Thymus (tissue), 11 donors: ENCODE data around the gene CHST3. TPM values are rescaled to one million over a fixed set of nuclear protein-coding genes. Genes with fewer than 3 reads are reported as not detected.

Source experiments
- DNase-seq, 9 donors: peaks; one replicate each; pipeline ENCODE4 v3.0.0-alpha.2; 2013; ENCODE audit warnings: low spot score in 9 of 9, low read depth in 6 of 9, missing footprints in 1 of 9
- H3K27ac ChIP-seq, 2 donors: one replicate each; pipeline ENCODE4 v1.5.1; 2013; ENCODE audit warnings: control low read depth in 1 of 2, low read depth in 1 of 2, low read length in 1 of 2, mild to moderate bottlenecking in 1 of 2, moderate library complexity in 1 of 2
- H3K27me3 ChIP-seq, 2 donors: one replicate each; pipeline ENCODE4 v1.5.1; 2013; ENCODE audit warnings: low read length in 1 of 2; ENCODE audit not compliant: control insufficient read depth in 2 of 2, insufficient read depth in 1 of 2
- H3K36me3 ChIP-seq, 2 donors: one replicate each; pipeline ENCODE4 v1.5.1; 2013; ENCODE audit warnings: low read length in 1 of 2, mild to moderate bottlenecking in 1 of 2, moderate library complexity in 1 of 2; ENCODE audit not compliant: control insufficient read depth in 2 of 2, insufficient read depth in 2 of 2
- H3K4me1 ChIP-seq, 2 donors: one replicate each; pipeline ENCODE4 v1.5.1; 2013; ENCODE audit warnings: low read length in 2 of 2; ENCODE audit not compliant: control insufficient read depth in 2 of 2, insufficient read depth in 2 of 2
- H3K4me3 ChIP-seq, 2 donors: one replicate each; pipeline ENCODE4 v1.5.1; 2013; ENCODE audit warnings: low read length in 2 of 2, control low read depth in 1 of 2, mild to moderate bottlenecking in 1 of 2
- H3K9me3 ChIP-seq, 2 donors: one replicate each; pipeline ENCODE4 v1.5.1; 2013; ENCODE audit warnings: low read length in 1 of 2, mild to moderate bottlenecking in 1 of 2; ENCODE audit not compliant: control insufficient read depth in 2 of 2, insufficient read depth in 1 of 2
- WGBS: extraction: QIAGEN DNeasy Blood & Tissue Kit; methylation state at CpG from one replicate; pipeline ENCODE4 v1.1.7; 2013; 5-methylcytosine and 5-hydroxymethylcytosine counted together
- polyA plus RNA-seq: library from polyadenylated mRNA; stranded (reverse); fragments of 200-250 nt; gene quantifications from one replicate; pipeline ENCODE4 v1.2.3, GENCODE V29; 2013
- total RNA-seq: library from RNA; stranded (reverse); fragments of 120-200 nt; gene quantifications from one replicate; pipeline ENCODE4 v1.2.4, GENCODE V29; 2013
- donor health status: healthy.

CHST3 gene
- total and polyA plus RNA-seq, 2 donors = 2.5 to 5.9 TPM

- H3K27ac ChIP-seq = no peak overlapping the region
- 95% methylated on average over 4 of the region's 4 CpGs for WGBS
- H3K4me1 ChIP-seq = peaks cover 2 to 7% of the 10 kb centered on the region in 2 donors
- no peak for DNase-seq
- no peaks in the 10 kb centered on the region for H3K36me3 ChIP-seq
- H3K9me3 ChIP-seq = peaks cover 0 to 10% of the 10 kb centered on the region in 2 donors
- no peaks in the 10 kb centered on the region for H3K27me3 ChIP-seq
- no peak overlapping the region for H3K4me3 ChIP-seq
Observed at GRCh38 chr10:71927159-71927558, 37.0 kb upstream of the CHST3 start.

DNA sequence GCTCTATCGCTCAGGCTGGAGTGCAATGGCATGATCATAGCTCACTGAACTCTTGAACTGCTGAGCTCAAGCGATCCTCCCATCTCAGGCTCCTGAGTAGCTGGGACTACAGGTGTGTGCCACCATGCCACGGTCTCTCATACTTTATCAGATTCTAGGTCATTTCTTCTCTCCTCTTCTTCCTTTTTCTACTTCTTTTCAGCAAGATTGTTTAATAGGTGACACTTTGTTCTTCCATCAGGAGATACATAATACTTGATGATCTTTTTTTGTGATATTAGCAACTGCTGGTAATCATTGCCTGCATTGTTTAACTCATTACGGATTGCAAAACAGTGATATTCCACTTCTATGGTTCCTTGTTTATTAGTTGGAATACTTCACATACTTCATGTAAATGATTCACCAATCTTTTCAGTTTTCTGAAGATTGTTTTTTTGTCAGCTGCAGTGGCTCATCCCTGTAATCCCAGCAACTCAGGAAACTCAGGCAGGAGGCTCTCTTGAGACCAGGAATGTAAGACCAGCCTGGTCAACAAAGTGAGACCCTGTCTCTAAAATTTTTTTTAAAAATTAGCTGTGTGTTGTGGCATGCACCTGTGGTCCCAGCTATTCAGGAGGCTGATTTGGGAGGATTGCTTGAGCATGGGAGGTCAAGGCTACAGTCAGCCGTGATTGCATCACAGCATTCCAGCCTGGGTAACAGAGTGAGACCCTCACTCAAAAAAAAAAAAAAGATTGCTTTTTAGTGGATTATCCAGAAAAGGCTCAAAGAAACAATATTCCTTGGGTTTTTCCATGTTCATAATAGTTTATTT lies 36.2 kb upstream of the CHST3 start:
- Histone ChIP-seq H3K27me3 (no peaks in the 10 kb centered on the region), H3K9me3 (peaks cover 0 to 15% of the 10 kb centered on the region in 2 donors), H3K4me1 (peaks cover 3 to 8% of the 10 kb centered on the region in 2 donors), H3K4me3 (no peak overlapping the region), H3K27ac (no peak overlapping the region), H3K36me3 (no peaks in the 10 kb centered on the region)
- no peak for DNase-seq
- 86% methylated on average over 5 of the region's 5 CpGs for WGBS

DNA sequence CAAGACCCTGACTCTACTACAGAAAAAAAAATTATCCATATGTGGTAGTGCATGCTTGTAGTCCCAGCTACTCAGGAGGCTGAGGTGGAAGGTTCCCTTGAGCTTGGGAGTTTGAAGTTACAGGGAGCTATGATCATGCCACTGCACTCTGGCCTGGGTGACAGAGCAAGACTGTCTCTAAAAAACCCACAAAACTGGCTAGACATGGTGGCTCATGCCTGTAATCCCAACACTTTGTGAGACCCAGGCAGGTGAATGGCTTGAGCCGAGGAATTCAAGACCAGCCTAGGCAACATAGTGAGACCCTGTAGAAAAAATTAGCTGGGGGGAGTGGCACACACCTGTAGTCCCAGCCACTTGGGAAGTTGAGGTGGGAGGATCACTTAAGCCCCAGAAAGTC lies 32.9 kb upstream of the CHST3 start:
- Histone ChIP-seq H3K4me1 (peaks cover 8 to 15% of the 10 kb centered on the region in 2 donors), H3K4me3 (no peak overlapping the region), H3K27me3 (no peaks in the 10 kb centered on the region), H3K9me3 (peaks cover 0 to 18% of the 10 kb centered on the region in 2 donors), H3K27ac (no peak overlapping the region), H3K36me3 (no peaks in the 10 kb centered on the region)
- DNase-seq = no peak
- WGBS = 98% methylated on average over 1 of the region's 1 CpG

DNA sequence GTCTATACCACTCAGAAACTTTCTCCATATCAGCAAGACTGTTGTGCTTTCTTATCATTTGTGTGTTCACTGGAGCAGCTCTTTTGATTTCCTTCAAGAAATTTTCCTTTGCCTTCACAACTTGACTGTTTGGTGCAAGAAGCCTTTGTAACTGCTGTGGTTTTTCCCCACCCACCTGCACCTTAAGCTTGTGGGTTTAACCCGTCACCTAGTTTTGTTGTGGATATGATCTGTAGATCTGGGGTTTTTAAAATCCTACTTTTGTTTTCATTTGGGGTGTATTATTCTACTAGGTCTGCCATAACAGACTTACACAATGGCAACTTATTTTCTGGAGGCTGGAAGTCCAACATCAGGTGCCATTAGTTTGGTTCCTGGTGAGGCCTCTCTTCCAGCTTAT lies 30.5 kb upstream of the CHST3 start:
- Histone ChIP-seq H3K36me3 (no peaks in the 10 kb centered on the region), H3K4me3 (no peak overlapping the region), H3K4me1 (peaks cover 8 to 15% of the 10 kb centered on the region in 2 donors), H3K27ac (peak overlapping the region; percentile 68 to 82), H3K27me3 (no peaks in the 10 kb centered on the region), H3K9me3 (peaks cover 0 to 21% of the 10 kb centered on the region in 2 donors)
- WGBS = 3% methylated on average over 1 of the region's 1 CpG
- peak; percentile 59 to 92 (median 79) for DNase-seq

- Histone ChIP-seq H3K36me3 (no peaks in the 10 kb centered on the region), H3K27me3 (no peaks in the 10 kb centered on the region), H3K4me1 (peaks cover 3 to 7% of the 10 kb centered on the region in 2 donors), H3K9me3 (peaks cover 1 to 15% of the 10 kb centered on the region in 2 donors), H3K4me3 (no peak overlapping the region), H3K27ac (no peak overlapping the region)
- DNase-seq = no peak
- WGBS = 100% methylated on average over 1 of the region's 1 CpG
Observed at GRCh38 chr10:71938211-71938610, 26.0 kb upstream of the CHST3 start.

- DNase-seq = no peak
- Histone ChIP-seq H3K4me1 (no peaks in the 10 kb centered on the region), H3K4me3 (no peak overlapping the region), H3K36me3 (no peaks in the 10 kb centered on the region), H3K27ac (no peak overlapping the region), H3K9me3 (peaks cover 5 to 26% of the 10 kb centered on the region in 2 donors), H3K27me3 (no peaks in the 10 kb centered on the region)
- WGBS = 94% methylated on average over 4 of the region's 4 CpGs
Observed at GRCh38 chr10:71939304-71939703, 24.9 kb upstream of the CHST3 start.

- no peak overlapping the region for H3K4me3 ChIP-seq
- no peaks in the 10 kb centered on the region for H3K27me3 ChIP-seq
- H3K36me3 ChIP-seq = no peaks in the 10 kb centered on the region
- no peak overlapping the region for H3K27ac ChIP-seq
- no peak for DNase-seq
- 98% methylated on average over 26 of the region's 26 CpGs for WGBS
- H3K4me1 ChIP-seq = no peaks in the 10 kb centered on the region
- H3K9me3 ChIP-seq = peaks cover 5 to 31% of the 10 kb centered on the region in 2 donors
Observed at GRCh38 chr10:71939861-71940474, 24.2 kb upstream of the CHST3 start.

- no peaks in the 10 kb centered on the region for H3K36me3 ChIP-seq
- WGBS = 95% methylated on average over 4 of the region's 4 CpGs
- H3K9me3 ChIP-seq = peaks cover 7 to 36% of the 10 kb centered on the region in 2 donors
Observed at GRCh38 chr10:71940752-71941151, 23.4 kb upstream of the CHST3 start.

GRCh38 chr10:71941318-71941717 lies 22.9 kb upstream of the CHST3 start:
- no peaks in the 10 kb centered on the region for H3K4me1 ChIP-seq
- no peak for DNase-seq
- 89% methylated on average over 8 of the region's 8 CpGs for WGBS
- H3K27me3 ChIP-seq = no peaks in the 10 kb centered on the region
- peaks cover 7 to 40% of the 10 kb centered on the region in 2 donors for H3K9me3 ChIP-seq
- no peak overlapping the region for H3K27ac ChIP-seq
- no peaks in the 10 kb centered on the region for H3K36me3 ChIP-seq
- H3K4me3 ChIP-seq = no peak overlapping the region

More at GRCh38 chr10:71940752-71941151, 23.4 kb upstream of the CHST3 start:
- no peak overlapping the region for H3K27ac ChIP-seq
- H3K4me1 ChIP-seq = no peaks in the 10 kb centered on the region
- DNase-seq = no peak
- H3K27me3 ChIP-seq = no peaks in the 10 kb centered on the region
- H3K4me3 ChIP-seq = no peak overlapping the region
